ENCODE measurements around the gene ZNF569.
"Not testable (repeated sequence)": the region's sequence is repeated elsewhere in the genome, so short reads cannot be mapped to it uniquely, and the experiment has no call there.

ZNF569 gene

DNA sequence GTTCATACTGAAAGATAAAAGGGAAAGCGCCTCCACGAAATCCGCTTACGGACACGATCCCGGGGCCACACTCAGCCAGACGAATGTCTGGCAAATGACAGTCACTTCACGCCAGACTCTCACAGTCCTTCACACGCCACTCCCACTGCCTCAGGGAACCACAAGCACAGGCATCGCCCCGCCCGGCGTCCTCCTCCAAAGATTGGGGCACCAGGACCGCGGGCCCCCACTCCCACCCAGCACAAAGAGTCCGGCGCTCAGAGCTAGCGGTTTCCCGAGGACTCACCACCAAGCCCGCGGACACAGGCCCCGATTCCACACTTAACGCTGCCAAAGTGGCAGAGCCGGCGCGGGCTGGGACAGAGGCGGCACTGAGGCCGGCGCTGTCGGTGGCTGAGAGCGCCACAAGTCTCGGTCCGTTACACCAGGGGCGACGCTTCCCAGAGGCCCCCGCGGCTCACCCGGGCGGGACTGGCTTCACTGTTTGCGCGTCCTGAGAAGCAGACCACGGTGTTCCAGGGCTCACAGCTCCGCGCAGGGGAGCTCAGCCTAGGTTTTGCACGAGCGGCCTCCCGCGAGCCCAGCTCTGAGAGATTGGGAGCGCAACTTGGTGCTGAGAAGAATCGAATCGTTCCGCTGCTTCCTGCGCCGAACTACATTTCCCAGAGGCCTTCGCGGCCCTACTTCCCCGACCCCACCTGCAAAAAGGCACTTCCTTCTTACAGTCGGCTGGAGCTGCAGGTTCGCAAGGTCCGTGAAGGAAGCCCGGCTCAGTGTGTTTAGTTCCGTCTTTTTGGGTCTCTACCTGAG, at the start of gene ZNF569:
Gene ZNF569, minus strand, starts transcription at position 647 of the 810 bp plus-strand sequence. CDS start 22,523 bp downstream, outside the sequence.
- peak; percentile 55 to 97 (median 88) for DNase-seq

DNA sequence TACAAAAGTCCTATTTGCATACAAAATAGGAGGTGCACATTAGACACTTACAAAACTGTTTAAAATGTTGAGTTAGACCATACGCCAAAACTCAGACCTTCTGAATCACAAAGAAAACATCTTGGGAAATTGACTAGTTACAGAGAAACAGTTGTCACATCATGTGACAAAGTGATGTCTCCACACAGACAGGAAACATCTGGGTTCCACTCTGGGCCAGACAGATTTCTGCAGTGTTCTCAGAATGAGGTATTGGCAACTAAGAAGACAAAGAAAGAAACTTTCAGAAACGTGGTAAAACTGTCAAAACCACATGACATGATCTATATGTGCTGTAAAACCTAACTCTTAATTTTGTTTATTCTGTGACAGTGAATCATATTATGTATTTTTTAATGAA, 46.2 kb upstream of the ZNF569 start:
- DNase-seq: no peak

DNA sequence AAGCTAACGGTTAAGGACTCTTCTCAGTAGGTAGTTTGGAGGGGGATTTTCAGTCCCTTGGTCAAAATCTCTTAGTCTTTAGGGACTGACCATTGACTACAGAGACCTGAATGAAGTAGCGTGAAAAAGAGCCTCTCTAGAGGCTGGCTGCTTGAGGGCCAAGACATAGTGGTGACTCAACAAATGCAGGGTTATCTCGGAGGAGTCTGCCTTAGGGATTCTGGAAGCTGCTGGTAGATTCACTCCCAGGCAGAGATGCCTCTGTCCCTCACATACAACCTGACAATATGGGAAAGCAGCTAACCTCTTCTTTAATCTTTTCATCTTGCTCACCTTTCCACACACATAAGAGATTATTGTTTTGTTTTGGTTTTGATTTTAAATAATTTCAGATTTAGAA, 44.6 kb upstream of the ZNF569 start:
- no peak for DNase-seq

DNA sequence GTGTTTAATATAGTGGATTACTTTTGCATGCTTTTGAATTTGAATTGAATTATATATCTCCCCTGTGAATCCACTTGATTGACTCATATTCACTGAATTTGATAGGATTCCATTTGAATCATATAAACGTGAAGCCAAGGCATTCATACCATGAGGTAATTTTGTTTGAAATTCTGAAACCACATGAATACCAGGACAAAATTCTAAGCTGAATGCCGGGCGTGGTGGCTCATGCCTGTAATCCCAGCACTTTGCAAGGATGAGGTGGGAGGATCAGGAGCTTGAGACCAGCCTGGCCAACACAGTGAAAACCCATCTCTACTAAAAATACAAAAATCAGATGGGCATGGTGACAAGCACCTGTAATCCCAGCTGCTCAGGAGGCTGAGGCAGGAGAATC, 43.9 kb upstream of the ZNF569 start:
- DNase-seq: no peak

DNA sequence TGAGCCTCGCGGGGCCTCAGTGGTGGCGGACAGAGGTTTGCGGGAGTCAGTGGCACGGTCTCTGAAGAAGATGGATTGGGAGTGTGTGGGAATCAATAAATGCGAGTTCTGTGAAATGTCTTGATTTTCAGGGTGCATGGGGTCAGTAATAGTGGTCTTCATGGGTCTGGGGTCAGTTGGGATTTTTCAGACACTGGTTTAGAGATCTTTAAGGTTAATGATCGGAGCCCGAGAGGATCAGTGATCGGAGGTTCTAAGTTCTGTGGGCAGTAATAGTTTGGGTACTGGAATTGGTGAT, 39.9 kb upstream of the ZNF569 start:
- DNase-seq: no peak

DNA sequence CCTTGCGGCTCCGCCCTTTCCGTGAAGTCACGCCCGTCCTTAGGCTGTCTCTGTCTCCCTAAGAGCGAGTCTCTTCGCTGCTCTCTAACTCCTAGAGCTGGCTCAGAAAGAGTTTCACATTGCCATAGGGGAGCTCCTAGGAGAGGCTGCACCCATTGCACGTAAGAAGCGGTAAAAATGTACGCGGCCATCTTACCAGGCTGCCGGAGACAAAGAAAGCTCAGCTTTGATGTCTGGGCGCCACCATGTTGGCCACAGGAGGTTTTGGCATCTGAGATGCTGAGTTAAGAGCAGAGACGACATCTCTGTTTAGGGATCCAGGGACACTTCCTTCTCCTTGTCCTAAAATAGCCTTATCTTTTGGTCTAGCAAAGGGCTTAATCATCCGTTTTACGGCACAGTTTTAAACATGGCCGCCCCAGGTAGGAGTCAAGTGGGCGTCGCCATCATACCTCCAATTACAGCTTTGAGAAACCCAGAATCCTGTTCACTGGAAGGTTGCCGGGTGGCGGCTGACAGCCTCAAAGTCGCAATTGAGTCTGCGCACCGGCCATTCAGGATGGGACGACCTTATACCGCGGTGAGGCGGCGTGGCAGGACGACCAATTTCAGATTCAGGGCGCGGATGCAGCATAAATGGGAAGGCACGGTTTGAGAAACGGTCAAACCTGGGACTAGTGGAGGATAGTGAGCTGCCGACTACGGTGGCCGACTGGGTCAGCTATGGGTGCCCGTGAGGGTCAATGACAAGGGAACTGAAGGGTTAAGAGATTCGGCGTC, 39.3 kb upstream of the ZNF569 start, which contains the start of gene ZNF793:
Gene ZNF793, plus strand, starts transcription at position 553 of the 780 bp plus-strand sequence. CDS start 16,501 bp downstream, outside the sequence.
- peak in 54 of 56 donors; percentile 32 to 95 (median 80) for DNase-seq

DNA sequence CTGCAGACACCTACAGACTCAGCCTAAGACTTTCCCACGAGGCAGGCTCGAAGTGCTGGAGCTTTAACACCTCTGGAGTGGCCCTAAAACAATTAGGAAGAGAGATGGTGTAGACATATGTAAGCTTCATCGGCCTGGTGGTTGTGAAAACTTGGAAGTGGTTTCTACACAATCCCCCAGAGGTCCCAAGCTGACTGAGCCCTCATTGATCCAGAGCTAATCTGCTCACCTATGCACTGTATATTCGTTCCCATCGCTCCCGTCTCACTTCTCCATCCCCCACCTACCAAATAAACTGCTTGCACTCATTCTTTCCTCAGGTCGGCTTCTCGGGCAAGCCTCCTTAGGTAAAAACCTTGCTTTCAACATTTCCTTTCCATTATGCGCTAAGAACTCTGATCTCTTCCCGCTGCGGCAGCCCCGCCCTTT, 38.7 kb upstream of the ZNF569 start:
- DNase-seq: peak in 2 of 56 donors; percentile 16 to 26

DNA sequence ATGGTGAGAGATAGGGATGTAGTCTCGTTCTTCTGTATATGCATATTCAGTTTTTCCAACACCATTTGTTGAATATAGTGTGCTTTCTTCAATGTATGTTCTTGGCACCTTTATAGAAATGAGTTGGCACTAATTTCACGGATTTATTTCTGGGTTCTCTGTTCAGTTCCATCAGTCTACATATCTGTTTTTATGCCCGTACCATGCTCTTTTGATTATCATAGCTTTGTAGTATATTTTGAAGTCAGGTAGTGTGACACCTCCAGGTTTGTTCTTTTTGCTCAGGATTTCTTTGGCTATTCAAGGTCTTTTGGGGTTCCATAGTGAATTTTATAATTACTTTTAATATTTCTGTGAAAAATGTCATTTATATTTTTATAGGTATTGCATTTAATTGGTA, 25.0 kb upstream of the ZNF569 start:
- no peak for DNase-seq

DNA sequence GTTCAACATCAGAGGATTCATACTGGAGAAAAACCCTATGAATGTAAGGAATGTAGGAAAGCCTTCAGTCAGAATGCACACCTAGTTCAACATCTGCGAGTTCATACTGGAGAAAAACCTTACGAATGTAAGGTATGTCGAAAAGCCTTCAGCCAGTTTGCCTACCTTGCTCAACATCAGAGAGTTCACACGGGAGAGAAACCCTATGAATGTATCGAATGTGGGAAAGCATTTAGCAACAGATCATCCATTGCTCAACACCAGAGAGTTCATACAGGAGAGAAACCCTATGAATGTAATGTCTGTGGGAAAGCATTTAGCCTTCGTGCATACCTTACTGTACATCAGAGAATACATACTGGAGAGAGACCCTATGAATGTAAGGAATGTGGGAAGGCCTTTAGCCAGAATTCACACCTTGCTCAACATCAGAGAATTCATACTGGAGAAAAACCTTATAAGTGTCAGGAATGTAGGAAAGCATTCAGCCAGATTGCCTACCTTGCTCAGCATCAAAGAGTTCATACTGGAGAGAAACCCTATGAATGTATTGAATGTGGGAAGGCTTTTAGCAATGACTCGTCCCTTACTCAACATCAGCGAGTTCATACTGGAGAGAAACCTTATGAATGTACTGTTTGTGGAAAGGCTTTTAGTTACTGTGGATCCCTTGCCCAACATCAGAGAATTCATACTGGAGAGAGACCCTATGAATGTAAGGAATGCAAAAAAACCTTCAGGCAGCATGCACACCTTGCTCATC, 17.3 kb upstream of the ZNF569 start:
- DNase-seq: no peak

DNA sequence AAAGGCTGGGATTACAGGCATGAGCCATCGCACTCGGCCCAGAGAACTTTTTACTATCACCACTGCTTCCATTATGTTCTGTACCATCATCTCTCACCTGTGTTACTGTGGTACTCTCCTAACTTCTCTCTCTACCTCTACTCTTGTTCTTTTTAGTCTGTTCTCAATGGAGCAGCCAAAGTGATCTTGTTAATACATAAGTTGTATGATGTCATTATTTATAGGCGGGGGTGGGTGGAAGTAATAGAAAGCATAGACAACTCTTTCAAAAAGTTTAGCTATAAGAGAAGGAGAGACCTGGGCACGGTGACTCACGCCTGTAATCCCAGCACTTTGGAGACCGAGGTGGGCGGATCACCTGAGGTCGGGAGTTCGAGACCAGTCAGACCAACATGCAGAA, 4.9 kb upstream of the ZNF569 start:
- DNase-seq: no peak

DNA sequence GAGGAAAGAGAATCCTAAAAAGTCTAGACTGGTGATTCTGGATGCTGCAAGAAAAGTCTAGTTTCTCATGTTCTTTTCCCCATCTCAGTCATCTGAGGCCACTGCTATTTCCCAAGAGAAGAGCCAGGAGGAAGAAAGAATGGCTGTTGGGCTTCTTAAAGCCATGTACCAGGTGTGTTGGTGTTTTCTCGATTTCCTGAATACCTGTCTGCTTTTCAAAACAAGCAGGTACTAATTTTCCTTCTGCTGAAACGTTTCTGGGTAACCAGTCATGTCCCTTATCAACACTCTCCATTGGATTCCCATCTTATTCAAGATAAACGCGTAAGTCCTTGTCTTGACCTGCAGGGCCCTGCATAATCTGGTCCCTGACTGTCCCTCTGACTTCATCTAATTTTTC, 3.0 kb upstream of the ZNF569 start:
- DNase-seq: no peak

DNA sequence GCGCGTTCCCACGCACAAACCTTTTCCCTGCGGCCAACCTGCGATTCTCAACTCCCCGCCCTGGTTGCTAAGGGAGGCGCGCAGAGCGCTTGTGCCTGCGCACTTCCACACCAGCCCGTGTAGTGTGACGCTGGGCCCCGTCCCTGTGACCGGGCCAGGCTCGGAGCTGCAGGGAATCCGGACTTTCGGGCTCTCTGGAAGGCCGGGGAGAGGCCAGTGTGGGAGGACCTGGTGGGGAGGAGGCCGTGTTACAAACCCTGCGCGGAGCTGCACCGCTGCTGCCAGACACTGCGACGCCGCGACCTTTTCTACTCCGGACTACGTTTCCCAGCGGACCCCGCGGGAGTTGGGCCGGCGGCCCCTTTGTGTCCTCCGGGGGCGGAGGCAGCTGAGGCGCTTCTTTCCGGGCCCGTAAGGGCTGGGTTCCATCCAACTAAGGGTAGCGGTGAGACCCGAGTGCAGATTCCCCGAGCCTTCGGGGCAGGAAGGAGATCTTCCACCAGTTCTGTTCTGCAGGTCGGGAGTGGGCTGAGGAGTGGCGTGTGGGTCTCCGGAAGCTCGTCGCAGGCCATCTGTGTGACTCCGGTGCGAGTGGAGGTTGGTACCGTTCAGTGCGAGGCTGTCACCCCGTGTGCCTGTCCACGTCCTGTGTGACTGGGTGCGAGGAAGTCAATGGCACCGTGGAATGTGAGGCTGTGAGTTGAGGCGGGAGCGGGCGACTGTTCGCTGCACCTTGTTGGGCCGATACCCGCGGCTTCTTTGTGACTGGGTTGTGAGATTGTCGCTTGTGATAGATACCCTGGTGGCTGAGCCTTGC, 1.9 kb upstream of the ZNF569 start, which contains the start of gene ZNF570:
Gene ZNF570, plus strand, starts transcription at position 396 of the 817 bp plus-strand sequence. CDS start 999 bp downstream, outside the sequence.
- peak; percentile 41 to 94 (median 86) for DNase-seq

DNA sequence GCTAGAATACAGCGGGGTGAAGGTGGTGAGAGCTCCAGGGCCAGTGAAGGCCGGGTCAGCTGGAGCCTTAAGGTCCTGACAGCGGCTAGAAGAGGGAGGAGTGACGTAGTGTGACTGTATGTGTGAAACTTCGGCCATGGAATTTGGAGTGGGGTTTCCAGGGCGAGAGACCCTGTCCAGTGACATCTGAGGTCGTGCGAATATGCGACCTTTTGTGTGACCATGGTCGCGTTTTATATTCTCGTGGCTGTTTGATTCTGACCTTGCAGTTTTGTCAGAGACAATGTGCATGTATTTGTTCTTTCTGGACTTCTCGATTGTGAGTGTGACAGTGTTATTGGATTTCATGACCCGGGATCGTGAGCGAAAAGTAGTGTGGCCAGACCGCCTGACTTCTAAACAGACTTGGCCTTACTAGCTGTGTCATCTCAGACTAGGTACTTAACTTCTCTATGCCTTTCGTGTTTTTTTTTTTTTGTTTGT, 405 bp upstream of the ZNF569 start:
- peak in 3 of 56 donors; percentile 22 to 37 (median 37) for DNase-seq

DNA sequence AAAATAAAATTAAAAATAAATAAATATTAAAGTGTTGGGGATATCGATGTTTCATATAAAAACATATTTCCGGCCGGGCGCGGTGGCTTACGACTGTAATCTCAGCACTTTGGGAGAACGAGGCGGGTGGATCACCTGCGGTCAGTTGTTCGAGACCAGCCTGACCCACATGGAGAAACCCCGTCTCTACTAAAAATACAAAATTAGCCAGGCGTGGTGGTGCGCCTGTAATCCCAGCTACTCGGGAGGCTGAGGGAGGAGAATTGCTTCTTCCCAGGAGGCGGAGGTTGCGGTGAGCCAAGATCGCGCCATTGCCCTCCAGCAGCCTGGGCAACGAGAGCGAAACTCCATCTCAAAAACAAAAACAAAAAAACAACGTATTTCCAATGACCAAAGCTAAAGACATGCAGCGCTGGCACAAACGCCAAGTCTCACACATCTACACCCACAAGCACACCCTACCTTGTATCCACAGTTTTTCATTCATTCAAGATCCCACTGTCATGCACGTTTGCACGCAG, 907 bp downstream of the ZNF569 start:
- DNase-seq: no peak

DNA sequence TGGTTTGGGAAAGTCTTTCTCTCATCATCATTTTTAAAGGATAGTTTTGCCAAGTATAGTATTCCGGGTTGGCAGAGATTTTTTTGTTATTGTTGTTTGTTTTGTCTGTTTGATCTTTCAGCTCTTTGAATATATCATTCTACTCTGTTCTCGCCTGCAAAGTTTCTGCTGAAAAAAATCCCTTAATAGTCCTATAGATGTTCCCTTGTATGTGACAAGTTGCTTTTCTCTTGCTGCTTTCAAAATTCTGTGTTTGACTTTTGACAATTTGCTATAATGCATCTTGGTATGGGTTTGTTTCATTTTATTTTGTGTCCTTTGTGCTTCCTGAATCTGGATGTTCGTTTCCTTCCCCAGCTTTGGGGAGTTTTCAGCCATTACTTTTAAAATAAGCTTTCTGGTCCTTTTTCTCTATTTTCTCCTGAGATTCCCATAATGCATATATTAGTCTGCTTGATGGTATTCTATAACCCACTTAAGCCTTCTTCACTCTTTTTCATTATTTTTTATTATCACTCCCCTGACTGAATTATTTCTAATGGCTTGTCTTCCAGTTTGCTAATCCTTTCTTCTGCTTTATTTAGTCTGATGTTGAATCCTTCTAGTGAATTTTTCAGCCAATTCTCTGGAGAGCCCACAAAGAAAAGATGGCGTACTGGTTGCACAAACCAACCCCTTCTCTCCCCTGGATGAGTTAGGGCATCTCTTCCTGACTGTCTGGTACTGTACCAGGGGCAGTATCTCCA, 14.6 kb downstream of the ZNF569 start:
- DNase-seq: no peak

DNA sequence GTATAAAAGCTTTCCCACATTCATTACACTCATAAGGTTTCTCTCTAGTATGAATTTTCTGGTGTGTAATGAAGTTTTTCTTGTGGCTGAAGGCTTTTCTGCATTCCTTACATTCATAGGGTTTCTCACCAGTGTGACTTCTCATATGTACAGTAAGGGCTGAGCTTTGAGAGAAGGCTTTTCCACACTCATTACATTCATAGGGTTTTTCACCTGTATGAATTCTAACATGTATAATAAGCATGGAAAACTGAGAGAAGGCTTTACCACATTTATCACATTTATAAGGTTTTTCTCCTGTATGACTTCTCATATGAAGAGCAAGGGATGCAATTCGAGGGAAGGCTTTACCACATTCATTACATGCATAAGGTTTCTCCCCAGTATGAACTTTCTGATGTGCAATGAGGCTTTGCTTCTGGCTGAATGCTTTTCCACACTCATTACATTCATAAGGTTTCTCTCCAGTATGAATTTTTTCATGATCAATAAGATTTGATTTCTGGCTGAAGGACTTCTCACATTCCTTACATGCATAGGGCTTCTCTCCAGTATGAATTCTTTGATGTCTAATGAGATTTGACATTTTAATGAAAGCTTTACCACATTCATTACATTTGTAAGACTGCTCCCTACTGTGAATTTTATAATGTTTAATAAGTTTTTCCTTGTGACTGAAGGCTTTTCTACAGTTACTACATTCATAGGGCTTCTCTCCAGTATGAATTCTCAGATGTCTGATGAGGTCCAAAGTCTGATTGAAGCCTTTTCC, 53.7 kb downstream of the ZNF569 start:
- no peak for DNase-seq

DNA sequence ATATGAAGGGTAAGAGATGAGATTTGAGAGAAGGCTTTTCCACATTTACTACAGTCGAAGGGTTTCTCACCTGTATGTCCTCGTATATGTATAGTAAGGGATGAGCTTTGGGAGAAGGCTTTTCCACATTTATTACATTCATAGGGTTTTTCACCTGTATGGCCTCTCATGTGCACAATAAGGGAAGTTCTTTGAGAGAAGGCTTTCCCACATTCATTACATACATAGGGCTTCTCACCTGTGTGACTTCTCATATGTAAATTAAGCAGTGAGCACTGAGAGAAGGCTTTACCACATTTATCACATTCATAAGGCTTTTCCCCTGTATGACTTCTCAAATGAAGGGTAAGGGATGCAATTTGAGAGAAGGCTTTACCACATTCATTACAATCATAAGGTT, 54.5 kb downstream of the ZNF569 start:
- DNase-seq: no peak

DNA sequence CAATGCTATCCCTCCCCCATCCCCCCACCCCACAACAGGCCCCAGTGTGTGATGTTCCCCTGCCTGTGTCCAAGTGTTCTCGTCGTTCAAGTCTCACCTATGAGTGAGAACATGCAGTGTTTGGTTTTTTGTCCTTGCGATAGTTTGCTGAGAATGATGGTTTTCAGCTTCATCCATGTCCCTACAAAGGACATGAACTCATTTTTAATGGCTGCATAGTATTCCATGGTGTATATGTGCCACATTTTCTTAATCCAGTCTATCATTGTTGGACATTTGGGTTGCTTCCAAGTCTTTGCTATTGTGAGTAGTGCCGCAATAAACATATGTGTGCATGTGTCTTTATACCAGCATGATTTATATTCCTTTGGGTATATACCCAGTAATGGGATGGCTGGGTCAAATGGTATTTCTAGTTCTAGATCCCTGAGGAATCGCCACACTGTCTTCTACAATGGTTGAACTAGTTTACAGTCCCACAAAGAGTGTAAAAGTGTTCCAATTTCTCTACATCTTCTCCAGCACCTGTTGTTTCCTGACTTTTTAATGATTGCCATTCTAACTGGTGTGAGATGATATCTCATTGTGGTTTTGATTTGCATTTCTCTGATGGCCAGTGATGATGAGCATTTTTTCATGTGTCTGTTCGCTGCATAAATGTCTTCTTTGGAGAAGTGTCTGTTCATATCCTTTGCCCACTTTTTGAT, 61.0 kb downstream of the ZNF569 start:
- DNase-seq: not testable (repeated sequence)
